Ramos (cell line): Measurements from ENCODE around the gene RAD23A.
"Not testable (repeated sequence)": the region's sequence is repeated elsewhere in the genome, so short reads cannot be mapped to it uniquely, and the experiment has no call there.

Experiments
- in situ Hi-C: fragments of 300-500 bp; cut with MboI; formaldehyde crosslinking; loops from one replicate; pipeline ENCODE4 v1.14.3; 2022; ENCODE audit warnings: low sequenced_read_pairs; ENCODE audit not compliant: unreplicated experiment

RAD23A gene

GRCh38 chr19:12937093-12937926, 8.4 kb upstream of the RAD23A start:
- in situ Hi-C loops = no loop called here

- in situ Hi-C loops = no loop called here
These were observed 7.5 kb upstream of the RAD23A start, which contains the start of gene CALR for GRCh38 chr19:12937927-12938778. TSS of gene CALR (plus strand) at chr19:12938609. CDS start at chr19:12938680, 71 bp downstream.

GRCh38 chr19:12938779-12939601, 6.7 kb upstream of the RAD23A start:
- in situ Hi-C loops = no loop called here

- in situ Hi-C loops = no loop called here
These were observed 5.7 kb upstream of the RAD23A start for GRCh38 chr19:12939975-12940423.

GRCh38 chr19:12940897-12941296, 4.8 kb upstream of the RAD23A start:
- in situ Hi-C loops = no loop called here

GRCh38 chr19:12943437-12944044, 2.1 kb upstream of the RAD23A start:
- in situ Hi-C loops = no loop called here

GRCh38 chr19:12944104-12944674, 1.5 kb upstream of the RAD23A start:
- in situ Hi-C loops = no loop called here

GRCh38 chr19:12946092-12946721, 545 bp downstream of the RAD23A start:
- in situ Hi-C loops = no loop called here

- in situ Hi-C loops = no loop called here
These were observed 1.3 kb downstream of the RAD23A start for GRCh38 chr19:12946731-12947496.

GRCh38 chr19:12947702-12948611, 2.3 kb downstream of the RAD23A start:
- in situ Hi-C loops = no loop called here

- in situ Hi-C loops = no loop called here
These were observed 3.1 kb downstream of the RAD23A start for GRCh38 chr19:12948612-12949362.

GRCh38 chr19:12949363-12950283, 4.0 kb downstream of the RAD23A start:
- in situ Hi-C loops = no loop called here

GRCh38 chr19:12952050-12952449, 6.4 kb downstream of the RAD23A start:
- in situ Hi-C loops = not testable (repeated sequence)

- in situ Hi-C loops = no loop called here
These were observed 7.0 kb downstream of the RAD23A start for GRCh38 chr19:12952488-12953137.

- in situ Hi-C loops = no loop called here
These were observed 7.6 kb downstream of the RAD23A start for GRCh38 chr19:12953138-12953798.
